ENCODE data around the gene SLC44A4. TPM values are rescaled to one million over a fixed set of nuclear protein-coding genes. Genes with fewer than 3 reads are reported as not detected.
"Not testable (repeated sequence)": the region's sequence is repeated elsewhere in the genome, so short reads cannot be mapped to it uniquely, and the experiment has no call there.

The SLC44A4 gene
- total RNA-seq, 1 experiment from 2014 or later, result 3.5 TPM

GRCh38 chr6:31865205-31866118 is 13.3 kb downstream of the SLC44A4 start:
- no TSS peak for BruUV-seq (replicated peaks)
- no peaks in the 10 kb centered on the region for H3F3A ChIP-seq (ENCODE audit: low read length, unreplicated experiment)
- ATAC-seq (no peak), DNase-seq (no peak)
- H3K79me2 ChIP-seq (ENCODE audit: low read length), result 0 out of 2 replicates have a peak, but pooled peaks cover 5% of the 10 kb centered on the region
- no peak overlapping the region for H2AFZ ChIP-seq (ENCODE audit: low read length)
- no peaks in the 10 kb centered on the region for H4K20me1 ChIP-seq (ENCODE audit: low read length)
- no peak overlapping the region for H3K4me3 ChIP-seq (ENCODE audit: low read length)
- intact Hi-C loops (cut with micrococcal nuclease), result loop anchor here (10.0 kb wide), 1 partner anchor 181 kb away; the partner anchor contains the start of gene LY6G5C
- H3K9me3 ChIP-seq (ENCODE audit: low read length), result no peaks in the 10 kb centered on the region
- CTCF ChIA-PET, result interaction anchor here (0.5 to 0.9 kb wide), 2 partner anchors 87 to 113 kb away, joined by 3 to 6 read pairs; no protein-coding TSS in a partner anchor
- H3K27me3 ChIP-seq (ENCODE audit: low read length), result no peaks in the 10 kb centered on the region
- TF ChIP-seq CTCF (conservative IDR thresholded peaks at IDR 0.05; ENCODE audit: low read depth, low read length) (no peak), EZH2phosphoT487 (IDR thresholded peaks at IDR 0.05; ENCODE audit: borderline replicate concordance, low read length) (no peak), EZH2 (IDR thresholded peaks at IDR 0.05; ENCODE audit: low read length, unreplicated experiment) (no peak)
- POLR2A ChIA-PET (ENCODE audit: unreplicated experiment), result no interaction called here
- no peak overlapping the region for H3K9ac ChIP-seq (ENCODE audit: low read length)
- H3K27ac ChIP-seq (ENCODE audit: low read length), result no peak overlapping the region
- H3K9me2 ChIP-seq (replicated peaks; ENCODE audit: low read length), result no peaks in the 10 kb centered on the region
- peaks cover 5% of the 10 kb centered on the region; the same call in 1 of the 2 replicates for H3K4me1 ChIP-seq (ENCODE audit: insufficient read depth, low read length)
- no peaks in the 10 kb centered on the region for H3K36me3 ChIP-seq (ENCODE audit: low read depth, low read length)
- no peak overlapping the region for H3K4me2 ChIP-seq (ENCODE audit: low read length)

GRCh38 chr6:31864818-31865204 is 14.0 kb downstream of the SLC44A4 start:
- H3K4me1 ChIP-seq (ENCODE audit: insufficient read depth, low read length), result peaks cover 5% of the 10 kb centered on the region; the same call in 1 of the 2 replicates
- H2AFZ ChIP-seq (ENCODE audit: low read length), result no peak overlapping the region
- no peak for TF ChIP-seq EZH2phosphoT487 (IDR thresholded peaks at IDR 0.05; ENCODE audit: borderline replicate concordance, low read length)
- TF ChIP-seq EZH2 (IDR thresholded peaks at IDR 0.05; ENCODE audit: low read length, unreplicated experiment), result no peak
- TF ChIP-seq CTCF (conservative IDR thresholded peaks at IDR 0.05; ENCODE audit: low read depth, low read length), result no peak
- no peaks in the 10 kb centered on the region for H3K27me3 ChIP-seq (ENCODE audit: low read length)
- DNase-seq (no peak), ATAC-seq (no peak)
- H3K4me3 ChIP-seq (ENCODE audit: low read length), result no peak overlapping the region
- CTCF ChIA-PET, result interaction anchor here (0.9 kb wide), 1 partner anchor 88 kb away, joined by 6 read pairs; no protein-coding TSS in a partner anchor
- H3K9ac ChIP-seq (ENCODE audit: low read length), result no peak overlapping the region
- no peak overlapping the region for H3K27ac ChIP-seq (ENCODE audit: low read length)
- H3K79me2 ChIP-seq (ENCODE audit: low read length), result 0 out of 2 replicates have a peak, but pooled peaks cover 5% of the 10 kb centered on the region
- no TSS peak for BruUV-seq (replicated peaks)
- no peak overlapping the region for H3K4me2 ChIP-seq (ENCODE audit: low read length)
- no peaks in the 10 kb centered on the region for H3K9me2 ChIP-seq (replicated peaks; ENCODE audit: low read length)
- H4K20me1 ChIP-seq (ENCODE audit: low read length), result no peaks in the 10 kb centered on the region
- POLR2A ChIA-PET (ENCODE audit: unreplicated experiment), result interaction anchor here (0.5 kb wide), 1 partner anchor 43 kb away, joined by 4 read pairs; no protein-coding TSS in a partner anchor
- H3K36me3 ChIP-seq (ENCODE audit: low read depth, low read length), result peaks cover 5% of the 10 kb centered on the region; the same call in 1 of the 2 replicates
- H3K9me3 ChIP-seq (ENCODE audit: low read length), result no peaks in the 10 kb centered on the region
- no peaks in the 10 kb centered on the region for H3F3A ChIP-seq (ENCODE audit: low read length, unreplicated experiment)
- intact Hi-C loops (cut with micrococcal nuclease), result loop anchor here (5.0 to 10.0 kb wide), 2 partner anchors 32 to 180 kb away; partner anchors contain the start of genes EHMT2 and LY6G5C

GRCh38 chr6:31864123-31864562 is 14.7 kb downstream of the SLC44A4 start:
- H3K79me2 ChIP-seq (ENCODE audit: low read length); BruUV-seq (replicated peaks); H3K9me2 ChIP-seq (replicated peaks; ENCODE audit: low read length); H3F3A ChIP-seq (ENCODE audit: low read length, unreplicated experiment); ATAC-seq; H3K4me1 ChIP-seq (ENCODE audit: insufficient read depth, low read length); H3K27me3 ChIP-seq (ENCODE audit: low read length); H4K20me1 ChIP-seq (ENCODE audit: low read length); H3K36me3 ChIP-seq (ENCODE audit: low read depth, low read length); H3K9me3 ChIP-seq (ENCODE audit: low read length); DNase-seq: not testable (repeated sequence)
- intact Hi-C loops (cut with micrococcal nuclease), result loop anchor here (5.0 to 10.0 kb wide), 2 partner anchors 33 to 179 kb away; partner anchors contain the start of genes EHMT2 and LY6G5C
- H3K27ac ChIP-seq (ENCODE audit: low read length), result peak overlapping the region; percentile 77; the same call in 1 of the 2 replicates
- H2AFZ ChIP-seq (ENCODE audit: low read length), result peak overlapping the region; percentile 83
- H3K4me2 ChIP-seq (ENCODE audit: low read length), result peak overlapping the region; percentile 93
- ChIA-PET POLR2A (ENCODE audit: unreplicated experiment) (interaction anchor here (0.5 kb wide), 1 partner anchor 43 kb away, joined by 4 read pairs; no protein-coding TSS in a partner anchor), CTCF (interaction anchor here (0.6 kb wide), 1 partner anchor 184 kb away, joined by 3 read pairs; no protein-coding TSS in a partner anchor)
- peak overlapping the region; percentile 61; the same call in 1 of the 2 replicates for H3K9ac ChIP-seq (ENCODE audit: low read length)
- peak overlapping the region; percentile 79 for H3K4me3 ChIP-seq (ENCODE audit: low read length)
